Measurements from ENCODE around the gene NTF3. TPM values are rescaled to one million over a fixed set of nuclear protein-coding genes. Genes with fewer than 3 reads are reported as not detected.

NTF3 gene
- total and polyA plus RNA-seq, 2 of the 8 experiments (the other 6 are each of a cell fraction or from before 2014, with no cell fraction given) = 1.4 to 2.3 TPM

DNA sequence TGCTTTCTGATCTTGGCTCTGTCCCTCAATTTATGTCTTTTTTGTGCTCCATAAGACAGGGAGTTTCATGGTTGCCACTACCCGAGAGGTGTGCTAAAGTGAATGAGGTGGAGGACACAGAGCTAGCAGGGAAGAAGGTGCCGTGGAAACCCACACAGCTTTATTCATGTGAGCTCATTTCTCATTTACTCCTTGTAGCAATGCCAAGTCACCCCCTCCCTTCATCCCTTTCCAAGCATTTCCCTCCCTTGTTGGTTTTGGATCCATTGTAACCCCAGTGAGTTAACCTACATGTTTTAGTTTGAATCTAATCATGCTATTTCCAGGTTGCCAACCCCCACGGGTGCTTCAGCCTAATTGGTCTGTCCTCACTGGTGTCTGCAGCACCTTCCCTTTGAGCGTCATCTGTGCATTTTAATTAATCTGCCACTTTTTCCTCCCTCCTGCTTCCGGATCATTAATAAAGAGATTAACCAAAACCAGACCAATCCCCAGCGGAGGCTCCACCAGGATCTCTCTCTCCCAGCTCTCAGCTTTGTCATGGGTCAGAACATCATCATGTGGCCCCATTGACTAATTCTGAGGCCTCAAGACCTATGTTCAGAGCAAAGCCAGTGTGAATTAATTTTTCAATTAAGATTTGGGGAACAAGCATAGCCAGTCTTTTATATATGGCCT lies 56.2 kb downstream of the NTF3 start (continued):
- TF ChIP-seq ASH2L (IDR thresholded peaks at IDR 0.05; ENCODE audit: low read length) = no peak
- TF ChIP-seq, protein P1, sequence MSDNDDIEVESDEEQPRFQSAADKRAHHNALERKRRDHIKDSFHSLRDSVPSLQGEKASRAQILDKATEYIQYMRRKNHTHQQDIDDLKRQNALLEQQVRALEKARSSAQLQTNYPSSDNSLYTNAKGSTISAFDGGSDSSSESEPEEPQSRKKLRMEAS (IDR thresholded peaks at IDR 0.05) = no peak
- no peak for TF ChIP-seq CHD7 (IDR thresholded peaks at IDR 0.05; ENCODE audit: insufficient replicate concordance, low read length)
- no peak for TF ChIP-seq JUND (IDR thresholded peaks at IDR 0.05; ENCODE audit: low read length)
- no peak for TF ChIP-seq SIRT6 (IDR thresholded peaks at IDR 0.05; ENCODE audit: low read length)
- TF ChIP-seq HDAC2 (IDR thresholded peaks at IDR 0.05; ENCODE audit: borderline replicate concordance in 1 of 2, low read depth in 2 of 2, low read length in 2 of 2) = no peak
- no peak for TF ChIP-seq RXRA (IDR thresholded peaks at IDR 0.05; ENCODE audit: insufficient read depth, low read depth, low read length)
